ENCODE results near the gene VMAC. TPM values are rescaled to one million over a fixed set of nuclear protein-coding genes. Genes with fewer than 3 reads are reported as not detected.
"Not testable (repeated sequence)": the region's sequence is repeated elsewhere in the genome, so short reads cannot be mapped to it uniquely, and the experiment has no call there.

VMAC gene
- total and polyA plus RNA-seq, 2 of the 8 experiments (the other 6 are each of a cell fraction or from before 2014, with no cell fraction given): 1.3 to 2.2 TPM

DNA sequence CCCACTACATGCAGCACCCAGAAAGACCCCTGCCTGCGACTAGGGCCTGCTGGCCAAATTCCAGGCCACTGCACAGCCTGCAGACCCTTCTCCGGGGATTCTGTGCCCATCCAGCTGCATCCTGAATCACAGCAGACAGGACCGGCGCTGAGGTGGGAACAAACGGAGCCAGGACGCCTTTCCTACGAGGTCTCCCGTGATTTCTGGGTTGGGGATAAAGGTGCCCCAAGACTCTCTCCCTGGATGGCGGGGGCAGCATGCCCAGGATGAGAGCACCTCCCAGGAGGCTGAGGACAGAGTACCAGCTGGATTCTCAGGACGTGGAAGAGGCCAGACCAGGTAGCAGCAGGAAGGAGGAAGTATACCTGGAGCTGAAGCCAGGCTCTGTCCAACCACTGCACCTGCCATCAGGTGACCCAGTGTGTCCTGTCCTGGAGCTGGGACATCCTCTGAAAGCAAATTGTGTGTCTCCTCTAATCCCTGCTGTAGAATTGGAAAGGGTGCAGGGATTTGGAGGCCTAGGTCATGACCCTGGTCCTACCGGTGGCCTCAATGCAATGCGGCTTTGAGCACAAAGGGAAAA, 31.0 kb upstream of the VMAC start (continued):
- TF ChIP-seq ZNF274 (IDR thresholded peaks at IDR 0.05; ENCODE audit: borderline replicate concordance, extremely low read depth, low read length): no peak
- TF ChIP-seq CTBP2 (IDR thresholded peaks at IDR 0.05; ENCODE audit: borderline replicate concordance, insufficient read depth, insufficient read length, low read length): no peak
- no peak for TF ChIP-seq NRF1 (IDR thresholded peaks at IDR 0.05; ENCODE audit: low read depth, low read length)
- no peak for TF ChIP-seq EP300 (IDR thresholded peaks at IDR 0.05; ENCODE audit: borderline replicate concordance in 1 of 2, low read depth in 2 of 2, low read length in 2 of 2)

DNA sequence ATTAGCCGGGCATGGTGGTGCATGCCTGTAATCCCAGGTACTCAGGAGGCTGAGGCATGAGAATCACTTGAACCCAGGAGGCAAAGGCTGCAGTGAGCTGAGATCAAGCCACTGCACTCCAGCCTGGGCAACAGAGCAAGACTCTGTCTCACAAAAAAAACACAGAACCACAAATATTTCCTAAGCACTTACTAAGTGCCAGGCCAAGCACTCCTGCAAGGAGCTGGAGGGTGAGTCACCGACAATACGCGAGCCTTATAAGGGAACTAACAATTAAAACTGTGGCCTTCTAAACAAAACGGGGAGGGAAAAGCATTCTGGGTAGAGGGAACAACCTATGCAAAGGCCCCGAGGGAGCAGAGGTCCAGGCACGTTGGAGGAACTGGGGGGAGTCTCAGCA, 30.2 kb upstream of the VMAC start:
- H3K4me1 ChIP-seq (replicated peaks in 1 of 4; ENCODE audit: control insufficient read depth in 3 of 4, insufficient read depth in 4 of 4, low read length in 3 of 4); H3K27me3 ChIP-seq (replicated peaks in 1 of 4; ENCODE audit: control insufficient read depth in 3 of 4, extremely low read depth in 1 of 4, insufficient read depth in 3 of 4, low read length in 3 of 4); H3K4me2 ChIP-seq (ENCODE audit: insufficient read depth in 1 of 2, low read depth in 2 of 2, low read length in 2 of 2); H4K20me1 ChIP-seq (replicated peaks in 1 of 2; ENCODE audit: control insufficient read depth in 1 of 2, insufficient read depth in 2 of 2, low read length in 2 of 2); H3K56ac ChIP-seq (replicated peaks; ENCODE audit: insufficient read length, low read depth, low read length); H3K79me2 ChIP-seq (ENCODE audit: control insufficient read depth in 1 of 2, insufficient read depth in 2 of 2, low read length in 2 of 2); H3K4ac ChIP-seq (replicated peaks; ENCODE audit: insufficient read length, low read depth, low read length); H2BK5ac ChIP-seq (ENCODE audit: low read depth, low read length); H3K18ac ChIP-seq (ENCODE audit: extremely low read depth, low read length); H3K9me3 ChIP-seq (ENCODE audit: insufficient read depth in 2 of 2, low read depth in 1 of 2, low read length in 1 of 2); H3K9ac ChIP-seq (replicated peaks in 1 of 4; ENCODE audit: extremely low read depth in 1 of 4, low read depth in 3 of 4, low read length in 3 of 4); H3K23me2 ChIP-seq (ENCODE audit: low read depth, low read length); H4K8ac ChIP-seq (ENCODE audit: extremely low read depth, insufficient read depth, low read length); H4K5ac ChIP-seq (ENCODE audit: insufficient read length, low read depth, low read length); H3K27ac ChIP-seq (ENCODE audit: low read depth, low read length); H3K36me3 ChIP-seq (ENCODE audit: control insufficient read depth in 2 of 4, insufficient read depth in 4 of 4, low read length in 3 of 4); H4K91ac ChIP-seq (replicated peaks; ENCODE audit: insufficient read length, low read length); H3K4me3 ChIP-seq (ENCODE audit: extremely low read depth in 1 of 4, insufficient read depth in 2 of 4, low read depth in 3 of 4, low read length in 4 of 4); H2AFZ ChIP-seq (ENCODE audit: low read length); H3K23ac ChIP-seq (ENCODE audit: insufficient read length); H2BK12ac ChIP-seq (ENCODE audit: low read depth, low read length); H2BK15ac ChIP-seq (ENCODE audit: low read length); H2BK20ac ChIP-seq (ENCODE audit: low read length); DNase-seq (ENCODE audit: low read depth in 1 of 2, low spot score in 2 of 2); POLR2A ChIA-PET (ENCODE audit: partially characterized antibody); H3K14ac ChIP-seq (ENCODE audit: insufficient read length); H2AK5ac ChIP-seq (ENCODE audit: low read depth, low read length); H3K79me1 ChIP-seq (ENCODE audit: low read depth, low read length); FAIRE-seq: not testable (repeated sequence)
- H2BK120ac ChIP-seq (replicated peaks; ENCODE audit: low read depth, low read length): peak overlapping the region; percentile 14
- CTCF ChIA-PET (ENCODE audit: partially characterized antibody): interaction anchor here (0.5 to 0.6 kb wide), 2 partner anchors 17 to 117 kb away, joined by 3 read pairs; no protein-coding TSS in a partner anchor
- 82% methylated on average over 7 of the region's 7 CpGs; no CpG with 5 or more reads in 1 of the 2 experiments for WGBS, 2 experiments (ENCODE audit: extremely low coverage in 1 of 2, insufficient coverage in 1 of 2, insufficient read length in 1 of 2, insufficient replicate concordance in 2 of 2, low coverage in 1 of 2, low lambda C conversion rate in 2 of 2, missing lambda C conversion rate in 1 of 2)
